ENCODE results near the gene CTDSP2.

The CTDSP2 gene

GRCh38 chr12:57813111-57813970 lies 33.2 kb downstream of the CTDSP2 start:
- DNase-seq: no peak

DNA sequence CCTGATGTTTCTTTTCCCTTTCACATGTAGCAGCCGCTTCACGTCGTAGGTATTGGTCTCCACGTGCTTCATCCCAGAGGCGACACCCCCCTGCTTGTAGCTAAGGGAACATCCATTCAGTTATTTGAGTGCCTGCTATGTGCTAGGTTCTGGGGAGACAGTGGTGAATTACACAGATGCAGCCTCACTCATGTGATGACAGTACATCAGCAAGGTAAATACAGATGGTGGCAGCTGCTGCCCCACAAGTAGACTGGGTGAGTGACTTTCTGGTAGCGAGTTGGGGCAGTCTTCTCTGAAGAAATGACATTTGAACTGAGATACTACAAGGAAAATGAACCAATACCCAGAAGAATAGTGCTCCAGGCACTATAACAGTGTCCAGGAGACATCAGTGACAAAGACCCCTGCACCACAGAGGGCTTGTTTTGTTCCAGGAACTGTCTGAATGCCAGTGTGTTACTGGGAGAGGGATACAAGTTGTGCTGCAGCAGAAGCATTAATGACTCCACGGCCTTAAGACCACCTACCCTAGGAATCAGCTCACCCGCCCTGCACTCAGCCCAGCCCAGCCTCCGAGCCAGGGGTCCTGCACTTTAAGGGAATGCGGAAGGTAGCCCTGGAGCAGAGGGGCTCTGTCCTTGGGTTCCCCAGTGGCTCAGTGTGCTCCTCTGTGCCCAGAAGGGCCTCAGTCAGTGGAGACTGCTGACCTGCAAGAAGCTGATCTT lies 35.3 kb downstream of the CTDSP2 start:
- no peak for DNase-seq

DNA sequence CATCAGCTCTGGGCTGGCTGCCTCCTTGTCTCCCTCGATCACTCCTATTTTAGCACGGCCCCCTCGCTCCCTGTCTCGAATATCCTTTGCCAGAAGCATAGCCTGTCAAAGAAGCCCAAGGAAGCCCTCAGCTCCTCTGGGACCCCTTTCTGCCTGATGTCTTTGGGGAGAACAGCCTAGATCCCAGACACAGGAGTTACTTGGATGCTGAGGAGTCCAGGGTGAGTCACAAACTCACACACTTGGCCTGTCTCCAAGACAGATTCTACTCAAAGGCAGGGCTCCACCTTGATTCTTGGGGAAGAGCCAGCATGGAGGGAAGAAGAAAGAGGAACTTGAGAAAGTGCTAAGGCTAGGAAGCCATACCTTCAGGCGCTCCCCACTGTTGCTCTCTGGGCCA lies 36.1 kb downstream of the CTDSP2 start:
- no peak for DNase-seq

GRCh38 chr12:57809425-57809824 lies 37.1 kb downstream of the CTDSP2 start:
- no peak for DNase-seq

- no peak for DNase-seq
These were observed 38.2 kb downstream of the CTDSP2 start for GRCh38 chr12:57808351-57808750.

DNA sequence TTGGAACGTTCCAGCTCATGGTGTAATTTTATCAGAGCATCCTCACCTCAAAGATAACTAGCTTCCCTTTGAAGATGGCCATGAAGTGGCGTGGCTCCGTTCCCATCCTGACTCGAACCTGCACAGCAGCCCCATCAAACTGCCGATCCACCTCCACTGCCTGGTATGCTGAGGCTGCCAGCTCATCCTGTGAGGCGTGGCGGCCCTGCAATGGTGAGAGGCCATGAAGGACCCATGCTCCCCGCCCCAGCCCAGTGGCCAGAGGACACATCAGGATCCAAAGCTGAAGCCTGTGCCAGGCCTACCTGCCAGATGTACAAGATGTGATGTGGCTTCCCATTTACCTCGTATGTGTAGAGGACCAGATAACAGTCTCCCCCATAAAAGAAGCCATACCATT lies 39.2 kb downstream of the CTDSP2 start:
- no peak for DNase-seq

GRCh38 chr12:57806677-57807076 lies 39.9 kb downstream of the CTDSP2 start:
- no peak for DNase-seq

DNA sequence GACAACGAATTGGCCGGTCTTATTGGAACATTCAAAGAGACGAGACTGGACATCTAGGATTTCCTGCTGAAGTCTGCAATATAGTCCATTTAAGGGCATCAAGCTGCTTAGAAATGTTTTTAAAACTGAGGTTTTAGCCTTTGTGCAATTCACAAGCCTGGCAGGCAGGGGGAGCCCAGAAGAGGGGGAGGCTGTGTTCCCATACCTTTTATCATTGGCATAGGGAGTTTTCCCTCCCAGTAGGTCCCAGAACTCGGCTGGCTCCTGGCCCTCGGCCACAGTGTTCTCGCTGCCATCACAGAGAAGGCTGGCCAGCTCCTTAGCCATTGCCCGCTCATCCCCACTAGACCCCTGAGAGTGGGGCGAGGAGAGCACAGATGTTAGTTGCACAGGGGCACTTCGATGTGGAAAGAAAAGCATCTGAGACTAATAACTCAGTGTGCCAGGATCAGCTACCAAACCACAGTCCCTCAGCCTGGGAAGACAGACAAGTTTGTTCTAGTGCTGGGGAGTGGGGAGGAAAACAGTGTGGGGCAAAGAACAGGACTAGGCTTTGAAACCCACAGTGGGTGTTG lies 43.1 kb downstream of the CTDSP2 start:
- DNase-seq: peak; percentile 23

DNA sequence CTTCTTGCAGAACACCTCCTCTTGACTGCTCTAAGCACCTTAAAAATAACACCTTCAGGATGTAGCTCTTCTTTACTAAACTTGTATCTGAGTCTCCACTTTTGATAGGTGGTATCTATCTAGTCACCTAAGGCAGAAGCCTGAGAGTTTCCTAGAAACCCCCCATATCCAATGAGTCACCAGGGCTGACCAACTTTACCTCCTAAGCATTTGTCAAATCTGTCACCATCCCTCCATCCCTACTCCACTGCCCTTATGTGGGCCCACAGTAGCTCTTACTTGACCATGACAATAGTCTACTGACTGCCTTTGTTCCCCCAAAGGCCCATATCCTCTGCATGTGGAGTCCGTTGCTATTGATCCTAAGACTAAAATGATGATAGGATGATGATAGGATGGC lies 43.9 kb downstream of the CTDSP2 start:
- DNase-seq: no peak

DNA sequence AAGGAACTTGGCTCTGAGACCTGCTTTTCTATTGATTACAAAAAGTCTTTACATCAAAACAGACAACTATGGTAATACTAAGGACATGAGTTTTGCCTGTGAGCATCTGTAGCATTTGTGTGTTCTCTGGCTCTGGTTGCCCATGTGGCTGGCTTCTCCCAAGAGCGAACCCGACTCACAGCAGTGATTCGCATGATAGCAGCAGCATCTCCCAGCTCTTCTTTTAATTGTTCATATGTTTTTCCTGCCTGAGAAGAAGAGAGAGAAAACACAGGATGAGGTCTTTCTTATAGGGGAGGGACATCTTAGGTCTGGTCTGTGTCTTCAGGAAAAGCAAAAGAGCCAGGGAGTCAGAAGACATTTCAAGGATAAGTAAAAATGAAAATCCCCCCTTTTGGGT lies 45.6 kb downstream of the CTDSP2 start:
- DNase-seq: no peak

DNA sequence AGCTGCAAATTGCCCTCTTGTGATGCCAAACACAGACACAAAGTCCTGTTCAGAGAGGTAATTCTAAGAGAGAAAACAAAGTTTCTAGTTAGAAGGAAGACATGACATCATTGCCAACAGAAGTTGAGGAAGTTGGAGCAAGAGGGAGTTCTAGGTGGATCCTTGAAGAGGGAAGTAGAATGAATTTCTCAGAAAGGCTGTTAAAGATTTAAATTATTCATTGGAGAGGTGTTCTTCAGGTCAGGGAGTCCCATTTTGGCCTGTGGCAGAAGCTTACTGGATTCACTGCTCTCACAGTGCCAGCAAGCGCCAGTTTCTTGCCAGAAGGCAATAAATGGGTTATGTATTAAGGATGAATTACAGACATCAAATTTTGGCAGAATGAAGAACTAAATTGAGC lies 48.6 kb downstream of the CTDSP2 start:
- DNase-seq: no peak

DNA sequence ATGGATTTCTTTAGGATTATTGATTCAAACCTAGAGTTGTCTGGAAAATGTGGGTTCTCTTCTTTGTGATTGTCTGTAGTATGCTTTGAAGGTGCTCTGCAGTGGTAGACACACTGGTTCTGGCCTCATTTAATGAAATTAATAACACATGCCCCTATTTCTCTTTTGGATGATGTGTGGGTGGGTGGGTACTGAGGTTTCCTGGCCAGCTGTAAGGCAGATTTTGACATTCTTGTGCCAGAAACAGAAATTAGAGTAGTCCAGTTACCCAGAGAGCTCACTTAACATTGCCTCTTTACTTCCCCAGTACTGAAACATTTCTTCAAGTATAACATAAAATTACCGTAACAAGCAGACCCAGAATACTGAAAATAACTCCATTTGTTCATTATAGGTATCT lies 49.5 kb downstream of the CTDSP2 start:
- DNase-seq: no peak

DNA sequence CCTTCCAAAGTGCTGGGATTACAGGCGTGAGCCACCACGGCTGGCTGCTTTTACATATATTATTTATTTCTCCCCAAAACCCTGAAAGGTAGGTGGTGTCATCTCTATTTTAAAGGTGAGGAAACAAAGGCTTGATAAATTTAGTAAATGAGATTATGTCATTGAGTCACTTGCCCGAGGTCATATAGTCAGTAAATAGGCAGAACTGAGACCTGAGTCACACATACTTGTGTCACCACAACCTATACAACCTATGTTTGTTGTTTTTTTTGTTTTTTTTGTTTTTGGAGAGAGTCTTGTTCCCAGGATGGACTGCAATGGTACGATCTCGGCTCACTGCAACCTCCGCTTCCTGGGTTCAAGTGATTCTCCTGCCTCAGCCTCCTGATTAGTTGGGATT lies 51.2 kb downstream of the CTDSP2 start:
- DNase-seq: no peak

DNA sequence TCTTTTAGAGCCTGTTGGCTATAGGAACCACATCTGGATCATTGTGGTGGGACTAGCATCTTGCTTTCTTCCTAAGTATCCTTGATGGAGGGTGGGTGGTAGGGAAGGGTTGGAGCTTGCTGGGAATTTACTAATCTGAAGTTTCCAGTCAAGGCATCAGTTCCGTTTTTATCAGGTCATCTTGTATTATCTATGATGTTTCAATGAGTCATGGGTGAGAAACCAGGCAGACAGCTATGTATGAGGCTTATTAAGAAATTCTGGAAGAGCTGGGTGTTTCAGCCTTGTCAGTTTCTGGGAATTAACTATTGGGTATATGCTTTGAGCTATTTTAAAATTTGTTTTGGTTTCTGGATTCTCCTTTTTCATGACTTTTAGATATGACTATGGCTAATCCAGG lies 52.6 kb downstream of the CTDSP2 start:
- DNase-seq: no peak

- DNase-seq: no peak
These were observed 62.7 kb downstream of the CTDSP2 start for GRCh38 chr12:57783861-57784260.

DNA sequence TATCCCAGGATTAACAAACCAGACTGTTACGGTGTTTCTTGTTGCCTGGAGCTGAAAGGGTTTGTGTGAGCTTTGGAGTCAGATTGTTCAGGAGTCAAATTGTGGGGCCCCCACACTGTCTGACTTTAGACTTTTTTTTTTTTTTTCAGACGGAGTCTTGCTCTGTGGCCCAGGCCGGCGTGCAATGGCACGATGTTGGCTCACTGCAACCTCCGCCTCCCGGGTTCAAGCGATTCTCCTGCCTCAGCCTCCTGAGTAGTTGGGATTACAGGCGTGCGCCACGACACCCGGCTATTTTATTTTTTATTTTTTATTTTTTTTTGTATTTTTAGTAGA lies 63.1 kb downstream of the CTDSP2 start:
- DNase-seq: no peak

- peak; percentile 99 for DNase-seq
These were observed 63.7 kb downstream of the CTDSP2 start, which contains the start of gene TSFM for GRCh38 chr12:57782608-57783465. TSFM (plus strand) TSS chr12:57782787; CDS start chr12:57782802, 15 bp downstream.

DNA sequence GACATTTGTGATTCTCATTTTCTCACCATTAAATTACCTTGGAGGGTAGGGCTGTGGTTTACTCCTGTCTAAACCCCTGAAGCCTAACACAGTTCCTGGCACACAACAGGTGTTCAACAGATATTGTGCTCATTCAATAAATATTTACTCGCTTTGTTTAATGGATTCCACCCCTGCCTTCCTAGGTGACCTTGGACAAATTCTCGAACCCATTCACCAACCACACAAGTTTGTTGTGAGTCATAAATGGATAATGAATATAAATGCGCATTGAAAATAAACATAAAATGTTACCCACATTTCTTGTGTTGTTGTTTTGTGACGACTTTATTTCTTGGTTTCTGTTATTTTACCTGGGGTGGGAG lies 64.3 kb downstream of the CTDSP2 start:
- no peak for DNase-seq

- no peak for DNase-seq
These were observed 64.7 kb downstream of the CTDSP2 start for GRCh38 chr12:57781801-57782200.

DNA sequence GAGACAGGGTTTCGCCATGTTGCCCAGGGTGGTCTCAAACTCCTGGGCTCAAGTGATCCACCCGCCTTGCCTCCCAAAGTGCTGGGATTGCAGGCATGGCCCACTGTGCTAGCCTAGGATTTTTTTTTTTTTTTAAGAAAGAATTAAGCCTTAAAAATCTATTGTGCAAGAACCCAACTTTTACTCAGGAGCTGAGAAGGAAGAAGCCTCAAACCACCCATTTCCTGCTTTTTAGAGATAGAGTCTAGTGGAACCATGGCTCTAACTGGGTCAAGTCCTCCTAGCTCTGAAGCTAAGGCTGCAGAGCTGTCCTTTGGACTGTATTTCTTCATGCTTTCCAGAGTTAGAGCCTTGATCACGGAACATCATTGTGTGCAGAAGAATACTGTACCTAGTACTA lies 65.3 kb downstream of the CTDSP2 start:
- no peak for DNase-seq

GRCh38 chr12:57780284-57780897 lies 66.1 kb downstream of the CTDSP2 start:
- no peak for DNase-seq

DNA sequence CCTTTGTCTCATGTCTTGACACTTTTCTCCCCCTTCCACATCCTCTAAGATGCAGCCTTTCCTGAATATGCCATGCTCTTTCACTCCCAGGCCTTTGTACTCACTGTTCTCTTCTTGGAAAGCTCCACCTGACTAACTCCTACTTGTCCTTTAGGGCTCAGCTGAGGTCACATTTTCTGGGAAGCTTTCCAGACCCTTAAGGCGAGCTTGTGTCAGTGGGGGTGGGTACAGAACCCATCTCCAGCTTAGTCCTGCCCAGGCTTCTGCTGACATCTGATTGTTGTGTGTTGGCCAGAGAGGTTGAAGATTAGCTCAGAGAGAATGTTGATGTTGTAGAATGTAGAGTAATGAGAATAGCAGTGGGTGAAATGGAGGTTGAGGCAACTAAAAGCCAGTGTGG lies 66.8 kb downstream of the CTDSP2 start:
- no peak for DNase-seq

GRCh38 chr12:57777911-57778310 lies 68.6 kb downstream of the CTDSP2 start:
- no peak for DNase-seq
